OCI-LY1 (cell line): ENCODE results near the gene GTSE1.

Source experiments
- EZH2 ChIP-seq: fragments of 200-600 bp; sonication (generic), shearing (Covaris generic); IDR thresholded peaks from 2 replicates; pipeline ENCODE4 v1.8.0; 2017; ENCODE audit warnings: borderline replicate concordance, mixed run types, mild to moderate bottlenecking, antibody characterized with exemption, low read length, moderate library complexity, mixed read lengths
- TF ChIP-seq, protein P1 (sequence below): fragments of 200-600 bp; sonication (generic), shearing (Covaris generic); IDR thresholded peaks from 2 replicates; pipeline ENCODE4 v1.5.1; 2017; ENCODE audit warnings: mild to moderate bottlenecking, antibody characterized with exemption, low read length, moderate library complexity, mixed read lengths

GRCh38 chr22:46346680-46347405 lies 50.2 kb downstream of the GTSE1 start:
- TF ChIP-seq, protein P1, sequence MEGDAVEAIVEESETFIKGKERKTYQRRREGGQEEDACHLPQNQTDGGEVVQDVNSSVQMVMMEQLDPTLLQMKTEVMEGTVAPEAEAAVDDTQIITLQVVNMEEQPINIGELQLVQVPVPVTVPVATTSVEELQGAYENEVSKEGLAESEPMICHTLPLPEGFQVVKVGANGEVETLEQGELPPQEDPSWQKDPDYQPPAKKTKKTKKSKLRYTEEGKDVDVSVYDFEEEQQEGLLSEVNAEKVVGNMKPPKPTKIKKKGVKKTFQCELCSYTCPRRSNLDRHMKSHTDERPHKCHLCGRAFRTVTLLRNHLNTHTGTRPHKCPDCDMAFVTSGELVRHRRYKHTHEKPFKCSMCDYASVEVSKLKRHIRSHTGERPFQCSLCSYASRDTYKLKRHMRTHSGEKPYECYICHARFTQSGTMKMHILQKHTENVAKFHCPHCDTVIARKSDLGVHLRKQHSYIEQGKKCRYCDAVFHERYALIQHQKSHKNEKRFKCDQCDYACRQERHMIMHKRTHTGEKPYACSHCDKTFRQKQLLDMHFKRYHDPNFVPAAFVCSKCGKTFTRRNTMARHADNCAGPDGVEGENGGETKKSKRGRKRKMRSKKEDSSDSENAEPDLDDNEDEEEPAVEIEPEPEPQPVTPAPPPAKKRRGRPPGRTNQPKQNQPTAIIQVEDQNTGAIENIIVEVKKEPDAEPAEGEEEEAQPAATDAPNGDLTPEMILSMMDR = no peak
- no peak for TF ChIP-seq EZH2
